GM19463 (cell line): ENCODE results near the gene DFFB.
A peak's percentile ranks its signal among the peaks of the same experiment; 100 is the strongest.

Experiments
- ATAC-seq: cut with Tn5 transposase; IDR thresholded peaks from one replicate; pipeline ENCODE4 v1.9.1; 2021; ENCODE audit warnings: mild to moderate bottlenecking, moderate library complexity; ENCODE audit not compliant: unreplicated experiment

DFFB gene

DNA sequence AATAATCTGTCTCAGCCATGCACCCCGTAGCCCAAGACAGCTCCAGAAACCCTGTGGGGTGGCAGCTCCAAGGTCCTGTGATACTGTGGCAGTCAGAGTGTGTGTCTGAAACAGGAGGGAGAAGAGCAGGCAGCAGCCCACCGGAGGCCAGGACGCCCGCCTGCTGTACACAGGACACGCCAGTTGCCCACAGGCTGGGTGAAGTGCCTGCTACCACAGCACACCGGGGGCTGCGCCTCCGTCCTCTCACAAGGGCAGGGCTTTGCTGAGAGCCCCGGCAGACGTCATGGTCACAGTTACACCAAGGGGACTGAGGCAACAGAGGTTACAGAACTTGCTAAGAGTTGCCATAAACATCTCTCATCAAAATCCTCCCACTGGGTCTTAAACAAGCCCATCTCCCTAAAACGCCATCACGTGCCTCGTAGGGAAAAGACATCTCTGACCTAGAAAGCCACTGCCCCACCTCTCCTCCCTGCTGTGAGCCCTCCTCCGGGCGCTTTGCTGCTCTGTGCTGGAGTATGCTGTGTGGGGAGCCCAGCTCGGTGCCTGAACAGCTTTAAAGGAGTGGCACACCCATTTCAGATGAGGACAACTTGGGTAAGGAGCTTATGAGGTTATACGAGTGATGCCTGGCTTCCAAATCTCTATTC, 37.5 kb downstream of the DFFB start:
- no peak for ATAC-seq

DNA sequence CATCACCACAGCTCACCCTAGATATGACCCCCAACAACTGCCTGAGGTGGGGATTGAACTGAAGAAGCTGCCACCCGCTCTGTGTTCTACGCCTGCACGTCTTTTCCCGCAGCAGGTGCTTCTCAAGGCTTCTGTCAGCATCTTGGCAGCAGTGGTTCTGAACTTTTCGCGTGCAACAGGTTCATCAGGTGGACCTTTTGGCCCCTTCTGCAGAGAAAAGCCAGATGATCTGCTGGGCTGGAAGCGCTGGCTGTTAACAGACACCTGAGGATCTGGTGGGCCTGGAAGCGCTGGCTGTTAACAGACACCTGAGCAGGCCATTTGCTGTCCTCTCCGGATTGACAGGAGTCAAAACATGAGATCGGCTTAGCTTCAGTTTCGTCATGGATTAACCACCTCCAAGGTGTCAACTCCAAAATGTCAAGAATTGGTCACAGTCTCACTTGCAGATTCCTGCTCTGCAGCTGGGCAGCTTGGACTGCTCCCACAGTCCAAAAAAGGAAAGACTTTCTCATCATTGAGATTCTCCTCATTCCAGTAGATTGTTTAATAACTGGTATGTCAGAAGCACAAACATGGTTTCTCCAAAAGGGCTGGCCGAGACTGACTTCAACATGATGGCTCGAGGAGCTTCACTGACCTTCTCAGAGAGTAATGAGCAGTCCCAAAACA, 38.1 kb downstream of the DFFB start:
- ATAC-seq: no peak

DNA sequence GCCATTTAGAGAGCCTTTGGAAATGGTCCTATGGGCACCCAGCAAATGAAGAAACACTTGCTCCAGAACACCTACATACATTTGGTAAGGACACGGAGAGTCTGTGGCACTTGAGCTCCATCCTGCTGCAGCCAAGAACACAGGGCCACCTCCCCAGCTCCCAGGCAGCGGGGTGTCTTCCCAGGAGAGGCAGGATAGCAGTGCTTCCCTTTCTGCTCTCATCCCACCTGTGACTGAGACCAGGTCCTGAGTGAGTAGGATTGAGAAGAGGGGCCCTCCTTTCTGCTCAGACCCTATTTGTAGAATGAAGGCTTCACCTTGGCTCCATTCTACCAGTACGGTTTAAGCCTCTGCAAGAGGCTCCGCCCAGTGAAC, 38.7 kb downstream of the DFFB start:
- no peak for ATAC-seq

DNA sequence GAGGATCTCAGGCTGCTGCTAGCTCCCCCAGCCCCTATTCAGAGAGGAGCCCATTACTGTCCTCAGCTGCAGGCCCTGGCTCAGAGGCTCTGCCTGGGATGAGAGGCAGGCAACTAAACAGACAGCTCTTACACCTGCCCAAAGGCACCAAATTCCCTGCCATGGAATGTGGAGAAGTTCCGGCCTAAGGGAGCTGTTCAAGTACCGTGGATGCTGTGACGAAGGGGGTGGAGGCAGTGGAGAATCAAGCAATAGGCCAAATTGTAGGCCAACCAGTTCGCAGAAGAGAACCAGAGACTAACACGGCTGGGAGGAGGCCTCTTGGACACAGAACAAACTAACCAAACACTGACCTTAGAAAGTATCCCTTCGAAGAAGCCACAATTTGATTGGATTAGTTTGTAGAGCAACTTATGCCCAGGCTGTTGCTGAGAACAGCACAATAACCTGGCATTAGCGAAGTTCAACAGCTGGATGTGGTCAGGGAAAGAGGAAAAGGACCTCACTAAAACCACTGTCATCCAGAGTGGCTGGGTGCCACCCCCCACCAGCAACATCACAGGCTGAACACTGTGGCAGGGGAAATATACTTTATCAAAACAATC, 39.2 kb downstream of the DFFB start:
- ATAC-seq: no peak

DNA sequence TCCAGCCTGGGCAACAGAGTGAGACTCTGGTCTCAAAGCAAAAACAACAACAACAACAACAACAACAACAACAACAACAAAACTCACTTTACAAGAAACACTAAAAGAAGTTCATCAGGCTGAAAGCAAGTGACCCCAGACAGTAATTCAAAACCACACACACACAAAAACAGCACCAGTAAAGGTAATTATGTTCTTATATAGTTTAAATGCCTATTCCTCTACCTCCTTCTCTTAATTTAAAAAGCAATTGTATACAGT, 41.1 kb downstream of the DFFB start:
- ATAC-seq: no peak

DNA sequence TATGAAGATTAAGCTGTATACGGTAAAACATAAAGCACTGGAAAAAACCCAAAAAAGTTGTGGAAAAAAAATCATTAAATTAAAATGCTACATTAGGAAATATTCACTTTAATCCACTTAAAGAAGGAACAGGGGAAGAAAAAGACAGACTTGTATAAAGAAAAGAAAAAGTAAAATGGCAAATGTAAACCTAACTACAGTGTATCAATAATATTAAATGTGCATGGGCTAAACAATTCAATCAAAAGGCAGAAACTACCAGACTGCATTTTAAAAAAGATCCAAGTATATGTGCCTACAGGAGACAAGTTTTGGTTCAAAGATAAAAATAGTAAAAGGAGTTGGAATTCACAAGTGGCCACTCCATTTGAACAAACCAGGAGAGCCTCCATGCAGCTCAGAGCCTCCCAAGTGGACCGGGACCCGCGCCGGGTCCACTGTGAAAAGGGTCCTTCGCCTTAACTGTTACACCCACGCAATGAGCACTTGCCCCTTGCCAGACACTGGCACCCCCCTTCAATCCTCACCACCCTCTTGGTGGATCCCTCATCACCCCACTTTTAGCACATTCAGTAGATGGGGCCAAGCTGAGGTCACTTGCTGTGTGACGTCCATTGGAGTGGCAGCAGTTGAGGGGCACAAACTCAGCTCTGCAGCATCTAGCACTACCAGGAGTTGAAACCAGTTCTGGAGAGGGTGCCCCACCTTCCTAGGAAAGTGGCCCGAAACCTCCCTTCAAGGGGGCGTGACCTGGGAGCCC, 41.9 kb downstream of the DFFB start:
- no peak for ATAC-seq

GRCh38 chr1:3899754-3900149, 42.5 kb downstream of the DFFB start:
- no peak for ATAC-seq

DNA sequence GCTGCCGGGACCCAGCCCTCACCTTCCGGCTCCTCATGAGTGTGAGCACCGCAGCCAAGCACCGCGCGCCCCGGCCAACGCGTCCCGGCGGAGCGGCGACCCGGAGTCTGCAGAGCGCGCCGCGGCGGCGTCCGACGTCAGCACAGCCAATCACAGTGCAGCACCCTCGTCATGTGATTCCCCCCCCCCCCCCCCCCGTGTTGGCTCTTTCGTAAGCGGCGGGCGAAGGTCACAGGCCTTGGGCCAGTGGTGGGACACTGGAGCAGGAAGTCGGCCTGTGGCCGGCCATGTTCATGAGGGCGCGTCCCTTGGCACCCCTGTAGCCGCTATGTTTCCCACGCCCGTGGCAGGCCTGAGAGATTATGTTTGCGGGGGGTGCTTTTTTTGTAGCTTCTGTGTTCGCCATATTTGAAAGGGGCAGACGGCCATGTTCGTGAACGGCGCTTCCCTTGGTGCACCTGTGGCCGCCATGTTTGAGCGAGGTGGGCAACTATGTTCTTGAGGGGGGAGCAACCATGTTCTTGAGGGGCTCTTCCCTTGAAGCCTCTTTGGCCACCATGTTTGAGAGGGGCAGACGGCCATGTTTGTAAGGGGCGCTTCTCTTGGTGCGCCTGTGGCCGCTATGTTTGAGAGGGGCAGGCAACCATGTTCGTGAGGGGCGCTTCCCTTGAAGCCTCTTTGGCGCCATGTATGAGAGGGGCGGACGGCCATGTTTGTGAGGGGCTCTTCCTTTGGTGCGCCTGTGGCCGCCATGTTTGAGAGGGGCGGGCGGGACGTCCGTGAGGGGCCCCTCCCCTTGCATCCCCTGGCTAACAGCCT, 43.1 kb downstream of the DFFB start, which contains the start of gene C1orf174:
Gene C1orf174, minus strand, starts transcription at position 123 of the 819 bp plus-strand sequence. Its CDS starts 86 bp downstream, at position 37.
- ATAC-seq: peak; percentile 60

- peak; percentile 52 for ATAC-seq
Measured at GRCh38 chr1:3900969-3901529, 43.8 kb downstream of the DFFB start.

DNA sequence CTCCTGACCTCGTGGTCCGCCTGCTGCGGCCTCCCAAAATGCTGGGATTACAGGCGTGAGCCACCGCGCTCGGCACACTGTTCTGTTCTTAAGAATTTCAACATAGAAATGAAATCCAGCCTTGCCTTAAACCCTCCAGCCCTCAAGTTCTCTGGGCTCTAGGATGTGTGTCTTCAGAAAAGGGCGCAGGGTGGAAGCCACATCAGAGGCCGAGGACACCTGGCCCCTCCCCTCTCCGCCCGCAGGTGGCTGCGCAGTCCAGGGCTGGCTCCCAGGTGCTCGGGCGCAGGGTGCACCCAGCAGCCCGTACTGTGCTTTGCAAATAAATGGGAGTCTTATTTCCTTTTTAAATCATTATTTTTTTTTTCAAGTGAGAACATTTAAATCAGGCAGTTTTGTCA, 44.8 kb downstream of the DFFB start:
- ATAC-seq: no peak

DNA sequence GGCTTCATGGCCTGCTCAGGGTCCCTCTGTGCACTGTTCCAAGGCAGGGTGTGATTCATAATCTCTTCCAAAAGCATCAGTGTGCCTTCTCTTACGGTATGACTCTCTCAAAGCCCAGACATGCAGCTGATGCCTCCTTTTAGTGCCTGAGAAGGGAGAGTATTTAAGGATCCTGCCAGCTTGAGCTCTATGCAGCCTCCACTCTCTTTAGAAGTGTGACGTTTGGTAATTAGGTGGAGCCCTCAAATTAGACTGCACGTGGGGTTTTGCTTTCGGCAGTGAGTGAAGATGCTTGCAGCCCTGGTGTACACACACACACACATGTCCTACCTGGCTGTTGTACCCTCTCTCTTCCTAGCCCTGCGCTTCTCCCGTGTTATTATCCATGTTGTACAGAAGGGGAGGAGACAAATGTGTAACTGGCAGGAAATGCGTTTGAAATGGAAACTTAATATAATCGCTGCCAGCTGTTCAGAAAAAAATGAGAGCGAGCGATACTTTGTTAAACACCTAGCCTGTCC, 45.4 kb downstream of the DFFB start:
- no peak for ATAC-seq

- ATAC-seq: no peak
Measured at GRCh38 chr1:3903141-3904005, 46.1 kb downstream of the DFFB start.

DNA sequence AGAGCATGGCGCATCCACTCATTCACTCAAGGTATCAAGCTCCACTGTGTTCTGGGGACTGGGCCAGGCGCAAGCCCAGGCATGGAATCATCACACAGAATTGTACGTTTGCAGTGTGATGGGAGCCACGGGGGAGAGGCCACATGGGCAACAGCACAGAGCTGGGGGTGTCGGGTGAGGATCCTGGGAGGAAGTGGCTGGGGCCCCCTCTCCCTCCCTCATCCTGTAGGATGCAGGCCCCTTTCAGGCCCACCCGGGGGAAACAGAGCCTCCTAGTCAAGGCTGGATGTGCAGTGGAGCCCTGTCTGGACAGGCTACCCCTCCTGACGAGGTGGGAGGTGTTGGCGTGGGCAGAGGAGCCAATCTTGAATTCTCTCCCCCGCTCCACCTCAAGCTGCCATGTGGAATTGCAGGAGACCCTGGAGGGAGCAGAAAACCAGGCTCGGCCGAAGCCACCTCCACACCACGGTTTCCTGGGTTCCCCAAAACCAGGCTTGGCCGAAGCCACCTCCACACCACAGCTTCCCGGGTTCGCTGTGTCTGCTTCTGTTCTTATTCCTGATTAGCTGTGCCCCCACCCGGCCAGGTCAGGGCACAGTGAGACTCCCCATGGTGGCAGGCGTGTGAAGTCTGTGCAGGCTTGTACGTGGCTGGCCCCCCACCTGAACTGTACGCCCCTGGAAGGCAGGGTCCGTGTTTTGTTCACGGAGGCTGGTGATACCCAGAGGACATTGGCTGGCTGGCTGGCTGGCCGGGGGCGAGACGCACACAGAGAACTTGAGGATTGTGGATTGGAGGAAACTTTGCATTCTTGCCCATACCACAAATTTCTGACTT, 46.9 kb downstream of the DFFB start:
- ATAC-seq: no peak

DNA sequence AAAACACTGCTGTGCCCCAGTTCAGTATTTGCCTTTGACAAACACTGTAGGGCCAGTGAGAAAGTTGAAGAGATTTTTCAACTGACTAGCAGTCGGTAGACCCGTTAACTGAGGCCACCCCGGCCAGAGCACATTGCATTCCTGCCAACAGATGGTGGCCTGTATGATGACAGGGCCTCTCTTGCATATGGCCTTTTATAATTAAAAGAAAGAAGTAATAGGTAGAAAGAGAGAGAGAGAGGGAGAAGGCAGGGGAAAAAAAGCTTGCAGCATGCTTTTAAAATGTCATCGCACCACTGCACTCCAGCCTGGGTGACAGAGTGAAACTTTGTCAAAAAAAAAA, 47.5 kb downstream of the DFFB start:
- ATAC-seq: no peak

GRCh38 chr1:3905266-3905952, 48.1 kb downstream of the DFFB start:
- ATAC-seq: no peak

DNA sequence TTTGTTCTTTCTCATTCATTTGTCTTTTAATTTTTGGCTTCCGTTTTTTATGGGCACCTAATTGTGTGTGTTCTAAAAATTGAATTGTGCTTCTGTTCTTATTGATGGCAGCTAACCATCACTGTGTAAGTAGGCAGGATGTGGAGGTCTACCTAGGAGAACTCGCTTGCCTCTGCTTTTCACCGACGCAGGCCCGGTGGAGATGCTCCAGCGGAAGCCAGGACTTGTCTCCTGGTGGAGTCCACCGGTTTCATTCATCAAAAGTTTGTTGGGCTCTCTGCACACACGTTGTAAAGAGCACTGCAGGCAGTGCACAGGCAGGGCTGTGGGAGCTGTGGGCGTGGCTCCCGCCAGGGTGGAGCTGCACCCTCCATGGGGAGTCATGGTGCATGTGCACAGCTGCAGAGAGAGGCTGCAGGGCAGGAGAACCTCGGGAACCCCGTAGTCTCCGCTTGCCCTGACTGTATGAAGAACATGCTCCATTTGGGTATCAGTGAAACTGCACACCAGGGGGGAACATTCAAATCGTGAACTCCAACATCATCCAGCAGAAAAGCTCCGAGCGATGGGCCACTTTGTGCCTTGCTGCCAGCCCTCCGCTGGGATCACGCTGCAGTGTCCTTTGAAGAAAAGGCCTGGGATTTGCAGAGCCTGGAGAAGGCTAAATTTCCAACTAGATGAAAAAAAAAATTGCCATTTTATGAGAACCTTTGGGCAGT, 48.8 kb downstream of the DFFB start:
- ATAC-seq: no peak

DNA sequence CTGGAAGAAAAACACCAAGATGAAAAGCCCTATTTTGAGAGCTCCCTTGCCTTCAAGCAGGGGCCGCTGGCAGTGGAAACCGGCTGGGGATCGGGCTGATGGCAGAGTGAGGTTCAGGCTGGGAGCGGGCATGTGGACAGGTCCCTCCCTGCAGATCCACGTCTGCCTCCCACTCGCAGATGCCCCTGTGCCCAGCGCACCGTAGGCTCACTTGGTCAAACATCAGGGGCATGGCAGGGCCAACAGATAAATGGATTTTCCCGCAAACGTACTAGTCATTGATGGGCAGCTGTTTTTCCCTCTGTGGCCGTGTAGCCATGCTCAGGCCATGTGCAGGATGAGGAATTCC, 49.4 kb downstream of the DFFB start:
- no peak for ATAC-seq
